Hepatic stellate cell (primary cell): Measurements from ENCODE around the gene IL20.

Experiments used
- DNase-seq: peaks from one replicate; pipeline ENCODE4 v3.0.0; 2011; ENCODE audit warnings: low spot score

IL20 gene

DNA sequence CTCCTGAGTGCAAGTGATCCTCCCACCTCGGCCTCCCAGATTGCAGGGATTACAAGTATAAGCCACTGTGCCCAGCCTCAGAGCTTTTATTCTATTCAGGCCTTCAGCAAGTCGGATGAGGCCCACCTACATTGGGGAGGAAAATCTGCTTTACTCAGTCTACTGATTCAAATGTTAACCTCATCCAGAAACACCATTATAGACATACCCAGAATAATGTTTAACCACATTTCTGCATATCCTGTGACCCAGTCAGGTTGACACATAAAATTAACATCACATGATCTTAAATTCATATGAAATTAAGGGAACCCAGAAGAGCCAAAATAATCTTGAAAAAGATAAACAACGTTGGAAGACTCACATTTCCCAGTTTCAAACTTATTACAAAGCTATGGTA, 14.9 kb downstream of the IL20 start:
- no peak for DNase-seq

DNA sequence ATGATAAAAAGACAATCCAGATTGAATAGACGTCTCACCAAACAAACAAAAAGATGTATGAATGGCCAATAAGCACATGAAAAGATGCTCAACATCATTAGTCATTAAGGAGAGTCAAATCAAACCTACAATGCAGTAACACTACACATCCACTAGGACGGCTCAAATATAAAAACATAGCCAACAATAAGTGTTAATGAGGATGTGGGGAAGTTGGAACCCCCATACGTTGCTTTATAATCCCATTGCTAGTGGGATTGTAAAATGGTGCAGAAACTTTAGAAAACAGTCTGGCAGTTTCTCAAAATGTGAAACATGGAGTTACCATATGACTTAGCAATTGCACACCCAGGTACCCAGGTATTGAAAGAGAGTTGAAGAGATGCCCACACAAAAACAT, 17.1 kb downstream of the IL20 start:
- no peak for DNase-seq

DNA sequence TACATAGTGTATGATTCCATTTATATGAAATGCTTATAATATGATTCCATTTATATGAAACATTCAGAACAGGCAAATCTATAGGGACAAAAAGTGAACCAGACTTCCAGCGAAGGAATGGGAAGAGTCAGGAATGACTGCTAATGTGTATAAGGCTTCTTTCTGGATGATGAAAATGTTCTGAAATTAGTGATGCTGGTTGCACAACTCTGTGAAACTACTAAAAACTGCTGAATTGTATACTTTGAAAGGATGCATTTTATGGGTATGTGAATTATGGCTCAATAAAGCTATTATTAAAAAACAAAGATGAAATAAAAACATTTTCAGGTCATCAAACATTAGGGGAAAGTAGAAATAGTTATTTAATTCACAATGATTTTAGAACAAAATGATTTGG, 17.7 kb downstream of the IL20 start:
- DNase-seq = no peak

GRCh38 chr1:206883876-206884275, 18.5 kb downstream of the IL20 start:
- DNase-seq = no peak

DNA sequence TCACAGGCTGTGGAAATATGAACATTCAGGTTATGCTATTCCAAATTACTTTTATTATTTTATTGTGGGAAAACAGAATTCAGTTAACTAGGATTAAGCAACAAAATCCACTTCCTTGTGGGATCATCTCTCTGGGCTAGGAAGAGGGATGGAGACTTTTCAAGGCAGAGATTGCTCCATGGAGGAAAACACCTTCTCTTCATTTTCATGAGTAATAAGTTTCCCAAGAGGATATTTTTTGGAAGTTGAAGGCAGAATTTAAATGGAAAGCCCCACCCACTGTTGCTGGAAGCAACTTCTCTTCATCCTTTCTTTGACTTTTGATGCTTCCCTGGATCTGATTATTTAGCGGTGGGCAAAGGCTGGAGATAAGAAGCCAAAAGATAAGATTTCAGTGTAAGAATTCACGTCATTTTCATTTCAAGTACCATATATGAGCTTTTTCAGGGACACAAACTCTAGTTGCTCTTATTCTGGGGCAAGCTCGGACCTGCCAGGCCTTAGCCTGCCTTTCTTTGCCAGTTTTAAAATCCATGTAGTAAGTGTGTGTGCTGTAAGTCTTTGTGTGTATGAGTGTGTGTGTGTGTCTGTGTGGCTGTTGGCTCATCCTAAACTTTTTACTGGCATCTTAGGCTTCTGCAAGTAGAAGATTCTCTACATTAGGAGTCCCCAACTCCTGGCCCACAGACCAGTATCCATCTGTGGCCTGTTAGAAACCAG, 20.1 kb downstream of the IL20 start:
- no peak for DNase-seq

- DNase-seq = no peak
Observed at GRCh38 chr1:206886831-206887230, 21.4 kb downstream of the IL20 start.

DNA sequence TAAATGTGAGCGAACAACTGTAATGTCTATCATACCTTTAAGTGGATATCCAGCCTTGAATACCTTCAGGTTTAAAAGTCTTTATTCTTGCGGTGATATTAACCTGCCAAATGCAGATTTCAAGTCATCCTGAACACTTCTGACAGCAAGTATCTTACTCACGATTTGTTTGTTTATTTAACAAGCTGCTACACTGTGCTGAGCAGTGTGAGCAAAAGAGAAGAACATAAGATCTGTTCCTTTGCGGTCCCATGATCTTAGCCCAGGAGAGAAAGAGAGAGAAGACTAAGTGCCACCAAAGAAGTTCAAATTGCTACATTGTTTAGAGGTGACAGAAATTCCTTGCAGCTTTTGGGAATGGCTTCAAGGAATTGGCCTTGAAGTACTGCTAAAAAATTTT, 22.3 kb downstream of the IL20 start:
- no peak for DNase-seq

DNA sequence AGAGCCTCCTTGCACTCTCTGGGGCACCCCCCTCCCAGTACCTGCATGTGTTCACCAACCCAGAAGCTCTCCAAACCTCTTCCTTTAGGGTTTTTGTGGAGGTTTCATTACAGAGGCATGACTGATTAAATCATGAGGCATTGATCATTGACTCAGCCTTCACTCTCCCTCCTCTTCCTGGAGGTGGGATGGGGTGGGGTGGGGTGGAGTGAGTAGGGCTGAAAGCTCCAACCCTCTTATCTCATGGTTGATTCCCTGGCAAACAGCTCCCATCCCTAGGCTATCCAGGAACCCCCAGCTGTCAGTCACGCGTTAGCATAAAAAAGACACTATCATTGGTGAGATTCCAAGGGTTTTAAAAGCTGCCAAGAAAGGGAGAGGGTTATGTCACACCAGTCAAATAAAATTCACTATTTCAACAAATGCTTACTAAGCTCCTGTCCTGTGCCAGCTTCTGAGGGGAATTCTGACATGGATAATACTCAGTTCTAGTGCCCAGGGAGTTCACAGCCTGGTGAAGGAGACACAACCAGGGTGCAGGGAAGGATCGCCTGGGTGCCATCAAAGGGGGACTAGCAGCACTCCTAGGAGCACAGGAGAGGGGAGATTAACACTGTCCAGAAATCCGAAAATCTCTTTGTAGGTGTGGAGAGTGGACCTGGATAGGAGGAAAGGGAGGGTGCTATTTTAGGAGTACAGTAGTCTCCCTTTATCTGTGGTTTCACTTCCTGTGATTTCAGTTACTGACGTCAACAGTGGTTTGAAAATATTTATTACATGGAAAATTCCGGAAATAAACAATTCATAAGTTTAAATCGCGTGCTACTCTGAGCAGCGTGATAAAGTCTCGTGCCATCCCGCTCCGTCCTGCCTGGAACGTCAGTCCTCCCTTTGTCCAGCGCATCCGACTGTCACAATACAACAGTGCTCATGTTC, 25.0 kb downstream of the IL20 start:
- DNase-seq = no peak

DNA sequence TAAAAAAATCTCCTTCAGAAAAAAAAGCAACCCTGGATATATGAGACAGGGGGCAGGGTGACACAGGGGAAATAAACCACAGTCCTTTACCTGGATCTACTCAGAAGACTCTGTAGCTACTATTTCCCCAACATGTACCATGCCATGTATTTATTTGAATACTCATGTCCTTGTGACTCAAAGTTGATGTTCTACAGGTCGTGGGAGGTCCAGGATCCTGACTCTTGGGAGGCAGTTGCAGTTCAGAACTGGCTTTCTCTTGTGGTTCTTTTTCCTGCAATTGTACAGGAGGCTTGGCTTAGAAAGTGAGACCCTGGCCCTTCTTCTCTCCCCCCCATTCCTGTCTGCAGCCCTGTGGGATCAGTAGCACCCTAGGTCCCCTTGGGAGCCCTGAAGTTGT, 26.0 kb downstream of the IL20 start:
- DNase-seq = no peak

DNA sequence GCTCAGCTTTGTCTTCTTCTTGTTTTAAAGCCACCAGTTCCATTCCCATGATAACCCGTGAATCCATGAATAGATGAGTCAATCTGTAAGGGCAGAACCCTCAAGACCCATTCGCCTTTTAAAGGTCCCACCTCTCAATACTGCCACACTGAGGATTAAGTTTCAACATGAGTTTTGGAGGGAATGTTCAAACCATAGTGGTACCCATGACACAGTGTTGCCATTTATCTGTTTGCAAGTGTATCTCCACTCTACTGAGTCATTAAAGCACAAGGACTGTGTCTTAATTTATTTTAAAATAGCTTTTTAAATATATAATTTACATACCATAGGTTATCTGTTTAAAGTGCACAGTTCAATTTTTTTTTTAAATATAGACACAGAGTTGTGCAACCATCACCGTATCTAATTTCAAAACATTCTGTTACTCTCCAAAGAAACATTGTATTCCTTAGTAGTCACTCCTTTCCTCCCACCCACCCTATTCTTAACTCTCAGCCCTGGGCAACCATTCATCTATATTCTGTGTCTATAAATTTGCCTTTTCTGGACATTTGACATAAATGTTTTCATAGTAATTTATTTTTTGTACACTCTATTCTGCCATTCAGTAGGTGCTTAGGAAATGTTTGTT, 27.0 kb downstream of the IL20 start:
- no peak for DNase-seq

DNA sequence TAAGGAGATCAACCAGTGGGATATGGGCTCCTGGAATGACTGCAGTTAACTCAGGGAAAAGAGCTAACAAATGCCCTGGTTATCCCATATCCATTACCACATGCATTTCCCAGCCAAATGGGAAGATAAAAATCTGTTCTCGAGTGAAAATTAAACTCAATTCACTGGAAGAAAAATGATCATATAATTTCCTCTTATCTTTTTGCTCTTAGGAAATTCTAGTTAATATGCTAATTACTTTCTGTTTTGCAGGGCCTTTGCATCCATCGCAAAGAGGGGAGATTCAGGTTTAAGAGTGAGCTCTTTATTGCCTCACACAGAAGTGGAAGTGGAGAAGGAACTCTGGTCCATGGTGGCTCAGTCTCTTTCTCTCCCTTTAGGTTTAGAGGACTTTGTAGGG, 28.0 kb downstream of the IL20 start:
- no peak for DNase-seq

GRCh38 chr1:206895325-206895724, 29.9 kb downstream of the IL20 start:
- DNase-seq = no peak

DNA sequence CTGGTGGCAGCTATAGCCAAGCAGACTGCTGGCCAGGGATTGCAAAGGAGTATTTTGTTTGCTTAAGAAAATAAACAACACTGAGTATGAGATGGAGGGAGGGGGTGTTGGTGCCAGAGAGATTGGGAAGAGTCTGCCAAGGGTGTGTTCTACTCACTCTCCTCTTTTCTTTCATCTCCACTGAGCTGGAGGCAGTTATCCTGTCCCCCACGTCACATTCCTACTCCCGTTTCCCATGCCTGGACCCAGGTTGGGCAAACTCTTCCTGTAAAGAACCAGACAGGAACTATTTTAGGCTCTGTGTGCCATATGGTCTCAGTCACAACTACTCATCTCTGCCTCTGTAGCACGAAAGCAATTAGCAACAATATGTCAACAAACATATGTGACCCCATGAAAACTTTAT, 30.4 kb downstream of the IL20 start:
- DNase-seq = peak; percentile 58

GRCh38 chr1:206896261-206896660, 30.8 kb downstream of the IL20 start:
- no peak for DNase-seq

DNA sequence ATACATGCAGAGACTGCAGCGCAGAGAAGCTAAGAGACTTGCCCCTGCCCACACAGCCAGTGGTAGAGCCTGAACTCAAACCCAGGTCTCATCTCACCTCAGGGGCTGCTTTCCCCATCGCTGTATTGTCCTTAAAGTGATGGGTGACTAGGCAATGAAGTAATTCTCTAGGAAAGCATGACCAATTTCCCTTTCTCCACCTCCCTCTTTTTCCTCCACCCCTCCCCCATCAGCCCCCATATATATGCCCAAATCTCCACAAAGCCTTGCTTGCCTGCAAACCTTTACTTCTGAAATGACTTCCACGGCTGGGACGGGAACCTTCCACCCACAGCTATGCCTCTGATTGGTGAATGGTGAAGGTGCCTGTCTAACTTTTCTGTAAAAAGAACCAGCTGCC, 31.8 kb downstream of the IL20 start, which contains the start of gene IL24:
Gene IL24 (plus strand): TSS at position 269 of the 400 bp plus-strand sequence. CDS start 390 bp downstream, outside the sequence.
- DNase-seq = no peak

GRCh38 chr1:206898089-206898914, 32.9 kb downstream of the IL20 start:
- peak; percentile 45 for DNase-seq

- no peak for DNase-seq
Observed at GRCh38 chr1:206898915-206899431, 33.5 kb downstream of the IL20 start.

GRCh38 chr1:206899717-206900116, 34.3 kb downstream of the IL20 start:
- no peak for DNase-seq

- DNase-seq = no peak
Observed at GRCh38 chr1:206900149-206900548, 34.7 kb downstream of the IL20 start.

GRCh38 chr1:206901944-206902343, 36.5 kb downstream of the IL20 start:
- DNase-seq = no peak

DNA sequence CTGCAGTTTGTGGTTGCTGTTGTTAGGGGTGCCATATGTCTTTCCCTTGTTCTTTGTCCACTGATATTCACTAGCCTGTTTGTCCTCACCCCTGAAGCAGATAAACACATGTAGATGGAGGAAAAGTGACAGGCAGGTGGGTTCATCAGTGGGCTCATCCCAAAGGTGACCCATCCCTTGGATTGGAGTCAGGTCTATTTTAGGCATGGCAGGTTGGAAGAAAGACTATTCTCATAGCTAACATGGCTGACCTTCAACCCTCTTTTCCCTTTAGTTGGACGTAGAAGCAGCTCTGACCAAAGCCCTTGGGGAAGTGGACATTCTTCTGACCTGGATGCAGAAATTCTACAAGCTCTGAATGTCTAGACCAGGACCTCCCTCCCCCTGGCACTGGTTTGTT, 37.3 kb downstream of the IL20 start:
- no peak for DNase-seq

DNA sequence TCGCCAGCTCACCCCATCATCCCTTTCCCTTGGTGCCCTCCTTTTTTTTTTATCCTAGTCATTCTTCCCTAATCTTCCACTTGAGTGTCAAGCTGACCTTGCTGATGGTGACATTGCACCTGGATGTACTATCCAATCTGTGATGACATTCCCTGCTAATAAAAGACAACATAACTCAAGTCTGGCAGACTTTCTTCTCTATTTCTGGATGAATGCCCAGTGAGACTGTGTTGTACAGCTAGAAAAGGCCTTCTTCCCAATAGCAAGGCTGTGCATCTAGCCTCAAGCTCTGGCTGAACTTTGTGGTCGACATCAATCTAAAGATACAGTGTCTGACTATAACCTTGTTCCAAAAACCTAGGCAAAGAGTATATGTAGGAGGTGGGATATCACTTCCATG, 38.3 kb downstream of the IL20 start:
- no peak for DNase-seq
